PC-3 (cell line): ENCODE results near the gene LRRC10B. TPM values are rescaled to one million over a fixed set of nuclear protein-coding genes. Genes with fewer than 3 reads are reported as not detected.

Experiments used
- ATAC-seq: fragments of 200-7000 bp; cut with Tn5 transposase; 2 replicates; pipeline ENCODE4 v1.9.1; 2020; ENCODE audit warnings: mild to moderate bottlenecking, moderate library complexity
- BruUV-seq: library from RNA; stranded (reverse); fragments of 400-500 nt; replicated peaks from 2 replicates; lab custom pipeline; 2021; lab: Mats Ljungman, UMichigan
- CTCF ChIA-PET: fragments of 300-600 bp; sonication (Branson Sonifier 250); formaldehyde crosslinking; loops from one replicate; lab custom pipeline; 2022; ENCODE audit warnings: antibody characterized with exemption; lab: Charles Lee
- POLR2A ChIA-PET: fragments of 300-600 bp; sonication (Branson Sonifier 250); formaldehyde crosslinking; loops from one replicate; lab custom pipeline; 2022; ENCODE audit warnings: antibody characterized with exemption; ENCODE audit not compliant: unreplicated experiment; lab: Charles Lee
- DNase-seq: peaks from one replicate; pipeline ENCODE4 v3.0.0-alpha.2; 2015
- H2AFZ ChIP-seq: fragments of 300-600 bp; sonication (generic); 2 replicates; pipeline ENCODE4 v1.6.0; 2016; ENCODE audit warnings: antibody characterized with exemption, low read length
- H3F3A ChIP-seq: fragments of 300-600 bp; sonication (generic); one replicate; pipeline ENCODE4 v1.6.0; 2017; ENCODE audit warnings: antibody characterized with exemption, low read length, control low read depth, mild to moderate bottlenecking; ENCODE audit not compliant: unreplicated experiment
- H3K27ac ChIP-seq: fragments of 300-600 bp; sonication (generic); 2 replicates; pipeline ENCODE4 v1.5.1; 2016; ENCODE audit warnings: mild to moderate bottlenecking, low read length
- H3K27me3 ChIP-seq: fragments of 300-600 bp; sonication (generic); 2 replicates; pipeline ENCODE4 v1.6.1; 2016; ENCODE audit warnings: low read length, mixed read lengths
- H3K36me3 ChIP-seq: fragments of 300-600 bp; sonication (generic); 2 replicates; pipeline ENCODE4 v1.6.1; 2016; ENCODE audit warnings: low read depth, mixed run types, low read length, mixed read lengths
- H3K4me1 ChIP-seq: fragments of 300-600 bp; sonication (generic); 2 replicates; pipeline ENCODE4 v1.5.1; 2016; ENCODE audit warnings: low read length; ENCODE audit not compliant: insufficient read depth
- H3K4me2 ChIP-seq: fragments of 300-600 bp; sonication (generic); 2 replicates; pipeline ENCODE4 v1.6.0; 2016; ENCODE audit warnings: low read length
- H3K4me3 ChIP-seq: fragments of 300-600 bp; sonication (generic); 2 replicates; pipeline ENCODE4 v1.5.1; 2016; ENCODE audit warnings: mild to moderate bottlenecking, low read length, mixed read lengths
- H3K79me2 ChIP-seq: fragments of 300-600 bp; sonication (generic); 2 replicates; pipeline ENCODE4 v1.6.1; 2017; ENCODE audit warnings: low read length, mixed read lengths
- H3K9ac ChIP-seq: fragments of 300-600 bp; sonication (generic); 2 replicates; pipeline ENCODE4 v1.6.0; 2016; ENCODE audit warnings: mild to moderate bottlenecking, low read length
- H3K9me2 ChIP-seq: fragments of 300-600 bp; sonication (generic); replicated peaks from 2 replicates; pipeline ENCODE4 v1.6.1; 2016; ENCODE audit warnings: mixed run types, low read length, mixed read lengths
- H3K9me3 ChIP-seq: fragments of 300-600 bp; sonication (generic); 2 replicates; pipeline ENCODE4 v1.6.1; 2016; ENCODE audit warnings: low read length, mixed read lengths
- H4K20me1 ChIP-seq: fragments of 300-600 bp; sonication (generic); 2 replicates; pipeline ENCODE4 v1.6.1; 2016; ENCODE audit warnings: low read length, mixed read lengths
- CTCF ChIP-seq: fragments of 300-600 bp; sonication (generic); conservative IDR thresholded peaks from 2 replicates; pipeline ENCODE4 v1.5.1; 2017; ENCODE audit warnings: antibody characterized with exemption, low read depth, mild to moderate bottlenecking, low read length
- EZH2 ChIP-seq: fragments of 300-600 bp; sonication (generic); IDR thresholded peaks from one replicate; pipeline ENCODE4 v1.6.1; 2017; ENCODE audit warnings: antibody characterized with exemption, mild to moderate bottlenecking, low read length; ENCODE audit not compliant: unreplicated experiment
- EZH2phosphoT487 ChIP-seq: fragments of 300-600 bp; sonication (generic); IDR thresholded peaks from 2 replicates; pipeline ENCODE4 v1.6.1; 2018; ENCODE audit warnings: mild to moderate bottlenecking, antibody characterized with exemption, low read length, borderline replicate concordance
- intact Hi-C: fragments of 100-400 bp; cut with micrococcal nuclease; formaldehyde crosslinking; loops from 2 replicates; pipeline ENCODE4 v1.9.0; 2023
- total RNA-seq: library from RNA; depleted of rRNA; stranded (reverse); fragments of >200 nt; gene quantifications from 2 replicates; pipeline ENCODE4 v1.2.3, GENCODE V29; 2014

Gene LRRC10B
- total RNA-seq, 1 experiment from 2014 or later = 0.55 TPM

GRCh38 chr11:61486011-61486620 lies 22.4 kb upstream of the LRRC10B start:
- Histone ChIP-seq H3K4me3 (no peak overlapping the region), H3K79me2 (no peaks in the 10 kb centered on the region), H3K9me2 (no peaks in the 10 kb centered on the region), H3K4me2 (no peak overlapping the region; the same call in 1 of the 2 replicates), H3K27me3 (no peaks in the 10 kb centered on the region), H3K36me3 (no peaks in the 10 kb centered on the region), H3K9ac (no peak overlapping the region), H2AFZ (no peak overlapping the region), H3K4me1 (peaks cover 50% of the 10 kb centered on the region), H3K27ac (0 out of 2 replicates have a peak overlapping the region, but pooled peaks have one; percentile 1), H4K20me1 (no peaks in the 10 kb centered on the region), H3K9me3 (no peaks in the 10 kb centered on the region), H3F3A (no peaks in the 10 kb centered on the region)
- intact Hi-C loops = no loop called here
- DNase-seq (no peak), ATAC-seq (no peak)
- no TSS peak for BruUV-seq
- ChIA-PET CTCF (no interaction called here), POLR2A (no interaction called here)
- TF ChIP-seq EZH2phosphoT487 (no peak), EZH2 (no peak), CTCF (no peak)

- no peaks in the 10 kb centered on the region for H3K79me2 ChIP-seq
- H2AFZ ChIP-seq = no peak overlapping the region
- peak overlapping the region; percentile 50 for H3K27ac ChIP-seq
- peaks cover 43% of the 10 kb centered on the region for H3K4me1 ChIP-seq
- TF ChIP-seq CTCF (no peak), EZH2 (no peak)
- ChIA-PET CTCF (no interaction called here), POLR2A (no interaction called here)
- peak; percentile 62 for ATAC-seq
- H3K4me2 ChIP-seq = peak overlapping the region; percentile 35
- intact Hi-C loops = no loop called here
- H3K4me3 ChIP-seq = no peak overlapping the region
- H3K27me3 ChIP-seq = no peaks in the 10 kb centered on the region
- H3K9me2 ChIP-seq = no peaks in the 10 kb centered on the region
- H3F3A ChIP-seq = no peaks in the 10 kb centered on the region
- no peaks in the 10 kb centered on the region for H3K9me3 ChIP-seq
- no peak overlapping the region for H3K9ac ChIP-seq
- no peaks in the 10 kb centered on the region for H4K20me1 ChIP-seq
- no TSS peak for BruUV-seq
- no peaks in the 10 kb centered on the region for H3K36me3 ChIP-seq
- peak; percentile 84 for DNase-seq
Measured at GRCh38 chr11:61486779-61487178, 21.8 kb upstream of the LRRC10B start.

- no peaks in the 10 kb centered on the region for H3K9me3 ChIP-seq
- no peaks in the 10 kb centered on the region for H3K9me2 ChIP-seq
- no peaks in the 10 kb centered on the region for H4K20me1 ChIP-seq
- ATAC-seq = no peak
- peaks cover 43% of the 10 kb centered on the region for H3K4me1 ChIP-seq
- no peak overlapping the region for H3K4me3 ChIP-seq
- TF ChIP-seq CTCF = no peak
- no peak for TF ChIP-seq EZH2phosphoT487
- TF ChIP-seq EZH2 = no peak
- DNase-seq = no peak
- ChIA-PET POLR2A (no interaction called here), CTCF (no interaction called here)
- no peaks in the 10 kb centered on the region for H3K36me3 ChIP-seq
- no peak overlapping the region for H3K9ac ChIP-seq
- intact Hi-C loops = no loop called here
- H3K79me2 ChIP-seq = no peaks in the 10 kb centered on the region
- H3K27ac ChIP-seq = peak overlapping the region; percentile 77
- no peak overlapping the region for H2AFZ ChIP-seq
- no peaks in the 10 kb centered on the region for H3K27me3 ChIP-seq
- no peaks in the 10 kb centered on the region for H3F3A ChIP-seq
- no TSS peak for BruUV-seq
- peak overlapping the region; percentile 35 for H3K4me2 ChIP-seq
Measured at GRCh38 chr11:61487342-61488025, 21.1 kb upstream of the LRRC10B start.
